Regular cardiac myocyte (primary cell): ENCODE measurements around the gene WSCD2. TPM values are rescaled to one million over a fixed set of nuclear protein-coding genes. Genes with fewer than 3 reads are reported as not detected.

Experiments
- total RNA-seq: library from RNA; depleted of rRNA; stranded (reverse); fragments of >200 nt; gene quantifications from 2 replicates; pipeline ENCODE4 v1.2.3, GENCODE V29; 2014

Gene WSCD2
- not detected in 2 replicates for total RNA-seq

GRCh38 chr12:108129017-108129812 is at the start of gene WSCD2:
Gene WSCD2, plus strand, starts transcription at chr12:108129288. Its CDS starts 66,545 bp downstream, at chr12:108195833.

Other genes starting within 250 kb of the WSCD2 start
- gene CMKLR1, start 210.0 kb downstream of the WSCD2 start, total RNA-seq = under 0.01 TPM in 1 of 2 replicates, not detected in the other